ENCODE data around the gene EPHB6.

- no peak for TF ChIP-seq EZH2 (IDR thresholded peaks at IDR 0.05)
- TF ChIP-seq POLR2AphosphoS5 (IDR thresholded peaks at IDR 0.05; ENCODE audit: borderline replicate concordance, low read depth, low read length): no peak
- no peak for TF ChIP-seq FOXP2 (optimal IDR thresholded peaks at IDR 0.05; ENCODE audit: control extremely low read depth, extremely low read length, insufficient read depth)
Observed at GRCh38 chr7:142918901-142919300, 64.0 kb downstream of the EPHB6 start.

Measured in SK-N-MC (cell line).